Measurements from ENCODE around the gene ARL14EPL. TPM values are rescaled to one million over a fixed set of nuclear protein-coding genes. Genes with fewer than 3 reads are reported as not detected.

ARL14EPL gene
- not detected for total RNA-seq
- polyA plus RNA-seq = under 1 TPM in 1 of 2 donors, not detected in 1; 0.88 TPM
- long read RNA-seq, donor 1, partial matches to known transcripts = 0 of 1 reads
- long read RNA-seq, donor 1, other reads (novel, unspliced or antisense) = 1 of 1 reads
- long read RNA-seq, donor 2 = 0 reads
- long read RNA-seq, donor 3, partial matches to known transcripts = 0 of 1 reads
- long read RNA-seq, donor 3, other reads (novel, unspliced or antisense) = 1 of 1 reads

GRCh38 chr5:116032094-116032517, at the start of gene ARL14EPL:
Gene ARL14EPL (plus strand): TSS chr5:116032472. CDS start chr5:116051466, 18,994 bp downstream.
- H3K4me3 ChIP-seq = no peak within 1 kb of the TSS
- WGBS, 3 donors = 63 to 72% (median 67%) methylated on average over 9 of the region's 9 CpGs
- DNase-seq = peak in 4 of 5 donors; percentile 15 to 42 (median 31)
- intact Hi-C loops (cut with DNase I) = no loop called here
- no peak within 1 kb of the TSS for H3K27ac ChIP-seq
- H3K4me1 ChIP-seq (ENCODE audit: insufficient read depth) = no peaks in the 10 kb centered on the region
- H3K9me3 ChIP-seq = no peaks in the 10 kb centered on the region
- TF ChIP-seq POLR2A (IDR thresholded peaks at IDR 0.05) = no peak
- TF ChIP-seq EP300 (IDR thresholded peaks at IDR 0.05) = no peak
- no peak for TF ChIP-seq CTCF (IDR thresholded peaks at IDR 0.05)
- H3K27me3 ChIP-seq = no peaks in the 10 kb centered on the region
- no peaks in the 10 kb centered on the region for H3K36me3 ChIP-seq

GRCh38 chr5:115983519-115983918, 48.8 kb upstream of the ARL14EPL start:
- no peak overlapping the region for H3K27ac ChIP-seq
- intact Hi-C loops (cut with DNase I) = no loop called here
- DNase-seq = no peak
- no peaks in the 10 kb centered on the region for H3K9me3 ChIP-seq
- no peak for TF ChIP-seq POLR2A (IDR thresholded peaks at IDR 0.05)
- no peak for TF ChIP-seq EP300 (IDR thresholded peaks at IDR 0.05)
- TF ChIP-seq CTCF (IDR thresholded peaks at IDR 0.05) = no peak
- WGBS, 3 donors = 88 to 98% (median 92%) methylated on average over 1 of the region's 1 CpG
- H3K36me3 ChIP-seq = no peaks in the 10 kb centered on the region
- H3K27me3 ChIP-seq = no peaks in the 10 kb centered on the region
- no peak overlapping the region for H3K4me3 ChIP-seq
- peaks cover 13% of the 10 kb centered on the region for H3K4me1 ChIP-seq (ENCODE audit: insufficient read depth)

GRCh38 chr5:115985802-115986757, 46.2 kb upstream of the ARL14EPL start:
- whole genome bisulfite sequencing, 3 donors = 34 to 38% (median 35%) methylated on average over 10 of the region's 10 CpGs
- H3K9me3 ChIP-seq = no peaks in the 10 kb centered on the region
- no peaks in the 10 kb centered on the region for H3K27me3 ChIP-seq
- DNase-seq = no peak
- TF ChIP-seq POLR2A (IDR thresholded peaks at IDR 0.05) (no peak), CTCF (IDR thresholded peaks at IDR 0.05) (no peak), EP300 (IDR thresholded peaks at IDR 0.05) (no peak)
- no peak overlapping the region for H3K27ac ChIP-seq
- peaks cover 7% of the 10 kb centered on the region for H3K4me1 ChIP-seq (ENCODE audit: insufficient read depth)
- intact Hi-C loops (cut with DNase I) = no loop called here
- no peak overlapping the region for H3K4me3 ChIP-seq
- no peaks in the 10 kb centered on the region for H3K36me3 ChIP-seq

- WGBS, 3 donors = 92 to 96% (median 94%) methylated on average over 2 of the region's 2 CpGs
Measured at GRCh38 chr5:115988002-115988401, 44.3 kb upstream of the ARL14EPL start.

More at GRCh38 chr5:115988002-115988401, 44.3 kb upstream of the ARL14EPL start:
- Histone ChIP-seq H3K9me3 (no peaks in the 10 kb centered on the region), H3K27me3 (no peaks in the 10 kb centered on the region), H3K27ac (no peak overlapping the region), H3K4me1 (ENCODE audit: insufficient read depth) (peaks cover 7% of the 10 kb centered on the region), H3K36me3 (no peaks in the 10 kb centered on the region), H3K4me3 (no peak overlapping the region)
- TF ChIP-seq CTCF (IDR thresholded peaks at IDR 0.05) = no peak
- no peak for TF ChIP-seq POLR2A (IDR thresholded peaks at IDR 0.05)
- TF ChIP-seq EP300 (IDR thresholded peaks at IDR 0.05) = no peak
- intact Hi-C loops (cut with DNase I) = no loop called here
- no peak for DNase-seq
